Adrenal gland (tissue), 5 donors: Measurements from ENCODE around the gene PRKCA.

Source experiments
- CTCF ChIP-seq, 6 experiments: fragments of 450-650 bp in 4 of 6; fragments of 200-600 bp in 2 of 6; sonication (generic) in 1 of 6; IDR thresholded peaks; 1 replicate in 5 of 6; 2 replicates in 1 of 6; pipeline versions ENCODE4 v1.5.1 to v1.8.0; 2016 to 2021; ENCODE audit warnings: antibody characterized with exemption in 6 of 6, mild to moderate bottlenecking in 2 of 6, moderate library complexity in 1 of 6
- POLR2A ChIP-seq, 2 donors: fragments of 450-650 bp; IDR thresholded peaks; one replicate each; pipeline ENCODE4 v1.6.1; 2017; ENCODE audit warnings: antibody characterized with exemption in 2 of 2, mild to moderate bottlenecking in 2 of 2, moderate library complexity in 1 of 2
- donor health status: DM: no; HTN: no; CAD: no.

- TF ChIP-seq CTCF (IDR thresholded peaks at IDR 0.05) = no peak
- TF ChIP-seq POLR2A (IDR thresholded peaks at IDR 0.05) = no peak
Measured at GRCh38 chr17:66803474-66803951, 501.1 kb downstream of the PRKCA start.
